RKO (cell line): ENCODE results near the gene FCMR.

Experiments used
- DNase-seq: peaks from one replicate; pipeline ENCODE4 v3.0.0-alpha.2; 2016; ENCODE audit warnings: low spot score

FCMR gene

GRCh38 chr1:206921772-206922265 lies at the start of gene FCMR:
Gene FCMR (minus strand): TSS chr1:206921941. CDS start chr1:206921854, 87 bp downstream.
- no peak for DNase-seq

- DNase-seq = no peak
These were observed 49.4 kb upstream of the FCMR start for GRCh38 chr1:206971029-206971655.

- DNase-seq = no peak
These were observed 48.7 kb upstream of the FCMR start, which contains the start of gene FCAMR for GRCh38 chr1:206970446-206970845. Gene FCAMR (minus strand): TSS chr1:206970460. CDS start chr1:206970125, 335 bp downstream.

GRCh38 chr1:206969090-206969489 lies 47.3 kb upstream of the FCMR start:
- DNase-seq = no peak

- DNase-seq = no peak
These were observed 45.5 kb upstream of the FCMR start for GRCh38 chr1:206967096-206967849.

GRCh38 chr1:206965781-206966180 lies 44.0 kb upstream of the FCMR start:
- DNase-seq = no peak

- no peak for DNase-seq
These were observed 42.0 kb upstream of the FCMR start for GRCh38 chr1:206963740-206964139.

GRCh38 chr1:206963119-206963712 lies 41.5 kb upstream of the FCMR start:
- DNase-seq = no peak

- no peak for DNase-seq
These were observed 40.5 kb upstream of the FCMR start for GRCh38 chr1:206962272-206962671.

GRCh38 chr1:206961668-206962067 lies 39.9 kb upstream of the FCMR start:
- DNase-seq = no peak

- DNase-seq = no peak
These were observed 39.1 kb upstream of the FCMR start for GRCh38 chr1:206960676-206961386.

GRCh38 chr1:206958144-206958543 lies 36.4 kb upstream of the FCMR start:
- no peak for DNase-seq

GRCh38 chr1:206957639-206958038 lies 35.9 kb upstream of the FCMR start:
- DNase-seq = no peak

GRCh38 chr1:206955476-206956451 lies 34.0 kb upstream of the FCMR start:
- DNase-seq = no peak

- no peak for DNase-seq
These were observed 33.0 kb upstream of the FCMR start for GRCh38 chr1:206954459-206955342.

GRCh38 chr1:206953626-206954025 lies 31.9 kb upstream of the FCMR start:
- no peak for DNase-seq

GRCh38 chr1:206953126-206953525 lies 31.4 kb upstream of the FCMR start:
- DNase-seq = no peak

GRCh38 chr1:206952171-206952570 lies 30.4 kb upstream of the FCMR start:
- no peak for DNase-seq

- DNase-seq = no peak
These were observed 29.8 kb upstream of the FCMR start for GRCh38 chr1:206951318-206952100.
